ENCODE measurements around the gene RNF215. TPM values are rescaled to one million over a fixed set of nuclear protein-coding genes. Genes with fewer than 3 reads are reported as not detected.

RNF215 gene
- total RNA-seq, 1 donor from 2014 or later: 8.6 TPM

- Mint-ChIP-seq H3K4me1 (peaks cover 47% of the 10 kb centered on the region), H3K27ac (peak overlapping the region; percentile 96), H3K36me3 (ENCODE audit: low read depth) (peaks cover 28% of the 10 kb centered on the region), H3K27me3 (no peaks in the 10 kb centered on the region), H3K4me3 (peak overlapping the region; percentile 97), H3K9me3 (no peaks in the 10 kb centered on the region)
- ChIA-PET CTCF (interaction anchor here (1.1 to 4.1 kb wide), 5 partner anchors 35 to 135 kb away, joined by 3 to 27 read pairs (median 5); partner anchors contain the start of genes CASTOR1 and RNF215), POLR2A (interaction anchor here (0.5 to 4.4 kb wide), 15 partner anchors 9 to 1216 kb away, joined by 3 to 42 read pairs (median 5); partner anchors contain the start of genes CCDC157, PES1, SEC14L2 and SF3A1)
- DNase-seq: no peak
- intact Hi-C loops (cut with micrococcal nuclease): loop anchor here (1.0 to 10.0 kb wide), 6 partner anchors 96 to 1035 kb away; partner anchors contain the start of genes AP1B1, NF2, SMTN and TBC1D10A
- ATAC-seq (ENCODE audit: low read depth): no peak
- no peak for TF ChIP-seq CTCF (IDR thresholded peaks at IDR 0.05)
Observed at GRCh38 chr22:30422481-30423300, 35.5 kb upstream of the RNF215 start.

- H3K36me3 Mint-ChIP-seq (ENCODE audit: low read depth): peaks cover 27% of the 10 kb centered on the region
- H3K4me3 Mint-ChIP-seq: peak overlapping the region; percentile 97
- ATAC-seq (ENCODE audit: low read depth) (no peak), DNase-seq (no peak)
- POLR2A ChIA-PET: interaction anchor here (0.7 to 0.9 kb wide), 2 partner anchors 9 to 13 kb away, joined by 3 to 5 read pairs; no protein-coding TSS in a partner anchor
- CTCF ChIA-PET: interaction anchor here (1.1 to 1.5 kb wide), 2 partner anchors 34 to 134 kb away, joined by 3 to 5 read pairs; partner anchors contain the start of gene RNF215
- H3K4me1 Mint-ChIP-seq: peaks cover 43% of the 10 kb centered on the region
- H3K27me3 Mint-ChIP-seq: no peaks in the 10 kb centered on the region
- H3K27ac Mint-ChIP-seq: no peak overlapping the region
- H3K9me3 Mint-ChIP-seq: no peaks in the 10 kb centered on the region
- intact Hi-C loops (cut with micrococcal nuclease): loop anchor here (2.0 to 10.0 kb wide), 5 partner anchors 95 to 1035 kb away; partner anchors contain the start of genes AP1B1, NF2, SMTN and TBC1D10A
- no peak for TF ChIP-seq CTCF (IDR thresholded peaks at IDR 0.05)
Observed at GRCh38 chr22:30421695-30422480, 34.7 kb upstream of the RNF215 start.

GRCh38 chr22:30420347-30421125 lies 33.3 kb upstream of the RNF215 start:
- Mint-ChIP-seq H3K4me1 (peaks cover 32% of the 10 kb centered on the region), H3K4me3 (no peak overlapping the region), H3K9me3 (no peaks in the 10 kb centered on the region), H3K27ac (no peak overlapping the region), H3K36me3 (ENCODE audit: low read depth) (peaks cover 31% of the 10 kb centered on the region), H3K27me3 (no peaks in the 10 kb centered on the region)
- intact Hi-C loops (cut with micrococcal nuclease): loop anchor here (5.0 to 10.0 kb wide), 4 partner anchors 578 to 1033 kb away; partner anchors contain the start of genes AP1B1, NF2 and SMTN
- ChIA-PET POLR2A (no interaction called here), CTCF (no interaction called here)
- no peak for TF ChIP-seq CTCF (IDR thresholded peaks at IDR 0.05)
- ATAC-seq (ENCODE audit: low read depth) (no peak), DNase-seq (no peak)

GRCh38 chr22:30416837-30417236 lies 29.6 kb upstream of the RNF215 start:
- peaks cover 28% of the 10 kb centered on the region for H3K36me3 Mint-ChIP-seq (ENCODE audit: low read depth)
- H3K27me3 Mint-ChIP-seq: no peaks in the 10 kb centered on the region
- no peak for ATAC-seq (ENCODE audit: low read depth)
- H3K27ac Mint-ChIP-seq: no peak overlapping the region
- DNase-seq: no peak
- no peaks in the 10 kb centered on the region for H3K9me3 Mint-ChIP-seq
- intact Hi-C loops (cut with micrococcal nuclease): no loop called here
- no peak for TF ChIP-seq CTCF (IDR thresholded peaks at IDR 0.05)
- CTCF ChIA-PET: no interaction called here
- no peak overlapping the region for H3K4me3 Mint-ChIP-seq
- peaks cover 1% of the 10 kb centered on the region for H3K4me1 Mint-ChIP-seq
- POLR2A ChIA-PET: no interaction called here
